Fibroblast of peridontal ligament (primary cell): ENCODE results near the gene ANKIB1.

Source experiments
- DNase-seq: peaks from one replicate; pipeline ENCODE4 v3.0.0-alpha.2; 2010; ENCODE audit errors: extremely low read depth

The ANKIB1 gene

DNA sequence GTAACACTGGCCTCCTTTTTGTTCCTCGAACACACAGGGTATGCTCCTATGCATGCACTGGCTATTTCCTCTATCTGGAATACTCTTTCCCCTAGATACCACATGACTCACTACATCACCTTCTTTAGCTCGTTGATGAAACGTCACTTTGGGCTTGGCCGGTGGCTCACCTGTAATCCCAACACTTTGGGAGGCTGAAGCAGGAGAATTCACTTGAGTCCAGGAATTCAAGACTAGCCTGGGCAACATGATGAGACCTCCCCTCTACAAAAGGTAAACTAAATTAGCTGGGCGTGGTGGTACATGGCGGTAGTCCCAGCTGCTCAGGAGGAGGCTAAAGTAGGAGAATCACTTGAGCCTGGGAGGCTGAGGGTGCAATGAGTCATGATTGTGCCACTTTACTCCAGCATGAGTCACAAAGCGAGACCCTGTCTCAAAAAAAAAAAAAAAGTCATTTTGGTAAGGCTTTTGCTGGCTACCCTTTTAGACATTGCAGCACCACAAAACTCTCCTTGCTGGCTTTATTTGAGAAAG lies 14.5 kb downstream of the ANKIB1 start:
- DNase-seq = no peak

DNA sequence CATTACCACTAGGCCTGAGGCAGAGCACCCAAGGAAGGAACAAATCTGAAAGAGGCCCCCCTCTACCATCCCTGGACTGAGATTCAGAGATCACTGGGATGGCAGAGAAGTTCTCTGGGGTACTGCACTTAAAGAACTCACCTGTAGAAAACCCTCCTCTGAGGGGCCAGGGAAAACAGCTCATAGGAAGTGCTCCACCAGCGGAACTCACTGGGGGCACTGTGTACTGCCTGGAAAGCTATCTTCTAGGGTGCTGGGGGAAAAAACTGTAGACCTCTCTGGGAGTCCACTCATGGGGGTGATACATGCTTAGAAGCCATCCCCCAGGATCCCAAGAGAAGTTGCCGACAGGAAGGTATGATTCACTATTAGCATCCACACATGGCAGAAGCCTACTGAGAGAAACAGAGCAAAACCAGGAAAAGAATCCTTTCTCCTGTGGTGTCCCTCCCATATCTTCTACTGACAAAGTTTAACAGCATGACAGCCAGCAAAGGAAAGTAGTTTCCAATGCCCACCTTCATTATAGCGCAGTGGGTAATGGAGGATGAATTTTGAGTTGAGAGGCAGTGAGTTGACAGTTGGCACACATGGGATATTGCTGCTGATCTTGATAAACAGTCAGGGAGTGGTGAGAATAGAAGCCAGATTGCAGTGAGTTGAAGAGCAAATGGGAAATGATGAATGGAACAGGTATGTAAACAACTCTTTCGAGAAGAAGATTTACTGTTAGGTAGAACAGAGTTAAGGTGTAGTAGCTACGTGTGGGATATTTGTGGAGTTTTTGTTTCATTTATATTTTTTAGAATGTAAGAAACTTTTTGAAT lies 20.9 kb downstream of the ANKIB1 start:
- DNase-seq = no peak

DNA sequence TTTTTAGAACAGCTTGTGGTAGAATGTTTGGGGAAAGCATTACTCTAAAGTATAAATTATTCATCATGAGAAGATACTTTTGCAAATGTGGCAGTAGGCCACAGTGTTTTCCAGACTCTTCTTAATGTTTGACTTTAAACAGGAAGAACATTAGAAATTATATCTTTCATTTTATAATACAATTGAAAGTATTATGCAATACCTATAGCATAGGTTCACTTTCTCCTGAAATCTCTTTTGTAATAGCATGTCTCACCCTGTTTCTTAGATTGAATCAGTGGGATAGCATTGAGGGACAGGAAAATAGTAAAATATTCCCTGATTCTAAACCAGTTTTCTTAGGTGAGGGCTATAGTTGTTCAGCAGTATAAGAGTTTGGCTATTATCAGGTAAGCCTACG lies 23.1 kb downstream of the ANKIB1 start:
- no peak for DNase-seq

DNA sequence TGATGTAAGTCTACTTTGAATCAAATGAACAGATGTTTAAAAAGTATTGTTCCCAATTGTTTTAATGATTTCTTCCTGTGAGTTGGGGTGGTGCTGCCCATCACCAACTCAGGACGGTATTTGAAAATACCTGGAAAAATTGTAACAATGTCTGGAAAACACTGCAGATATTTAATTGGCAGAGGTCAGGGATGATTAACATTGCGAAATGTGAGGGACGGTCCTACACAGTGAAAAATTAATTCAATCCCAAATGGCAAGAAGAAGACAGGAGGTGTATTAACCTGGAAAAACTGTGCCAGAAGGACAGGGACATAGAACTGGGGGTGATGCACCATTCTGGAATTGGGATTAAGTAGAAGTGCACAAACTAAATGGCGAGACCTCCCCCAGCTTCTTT lies 29.6 kb downstream of the ANKIB1 start:
- no peak for DNase-seq

DNA sequence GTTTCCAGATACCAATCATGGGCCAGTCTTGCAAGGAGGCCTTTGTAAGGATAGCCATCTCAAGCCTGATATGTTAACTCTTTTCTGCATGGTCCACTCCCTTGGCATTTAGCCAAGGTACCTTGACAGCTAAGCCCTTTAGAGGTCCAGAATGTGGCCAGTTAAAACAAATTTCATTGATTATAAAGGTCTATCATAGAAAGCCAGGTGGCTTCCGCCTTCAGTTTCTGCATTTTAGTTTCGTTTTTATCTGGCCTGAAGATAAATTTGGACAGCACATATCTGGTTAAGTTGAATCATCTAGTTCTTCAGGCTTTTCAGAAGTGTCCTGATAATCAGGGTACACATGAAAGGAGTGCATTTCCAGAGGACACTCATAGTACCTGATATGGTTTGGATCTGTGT lies 30.7 kb downstream of the ANKIB1 start:
- no peak for DNase-seq

DNA sequence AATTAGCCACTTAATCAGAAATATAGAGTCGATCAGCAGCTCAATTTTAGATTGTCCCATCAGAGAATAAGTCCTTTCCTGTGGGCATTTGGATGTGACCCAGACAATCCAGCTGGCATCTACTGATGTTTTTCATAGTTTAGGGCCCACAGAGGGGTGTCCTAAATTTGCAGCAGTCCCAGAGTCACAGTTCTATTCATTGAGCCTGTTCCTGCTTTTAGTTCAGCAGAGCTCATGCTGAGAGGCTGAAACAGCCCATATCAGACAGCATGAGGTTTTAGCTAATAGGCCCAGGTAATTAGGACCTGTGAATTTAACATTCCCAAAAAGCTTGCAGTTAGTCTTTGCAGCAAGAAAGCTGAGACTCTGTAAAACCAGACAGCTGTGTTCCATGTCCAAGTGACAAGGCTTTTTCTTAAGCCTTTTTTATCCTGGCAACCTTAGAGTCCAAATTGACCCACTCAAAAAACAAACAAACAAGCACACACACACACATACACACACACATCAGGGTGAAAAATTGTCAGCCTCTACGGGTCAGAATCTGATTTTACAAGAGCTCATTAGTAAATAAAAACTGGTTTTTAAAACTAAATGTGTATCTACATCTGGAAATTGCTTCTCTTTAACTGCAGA lies 33.7 kb downstream of the ANKIB1 start:
- DNase-seq = peak; percentile 10

DNA sequence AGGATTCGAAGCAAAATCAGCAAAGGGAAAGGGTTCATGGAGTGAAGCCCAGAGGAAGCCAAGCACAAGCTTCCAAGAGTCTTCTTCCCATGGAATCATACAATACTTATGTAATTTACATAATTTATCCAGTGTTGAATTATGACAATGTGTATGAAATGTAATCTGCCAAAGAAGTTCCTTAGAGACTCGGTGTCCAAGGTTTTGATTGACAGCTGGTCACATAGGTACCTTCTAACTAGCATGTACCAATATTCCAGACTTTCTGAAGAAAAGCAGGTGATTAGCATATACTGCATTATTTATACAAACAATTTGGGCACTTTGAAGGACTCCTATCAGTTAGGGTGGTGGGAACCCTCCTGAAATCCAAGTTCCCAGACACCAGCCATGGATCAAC lies 35.3 kb downstream of the ANKIB1 start:
- DNase-seq = no peak

DNA sequence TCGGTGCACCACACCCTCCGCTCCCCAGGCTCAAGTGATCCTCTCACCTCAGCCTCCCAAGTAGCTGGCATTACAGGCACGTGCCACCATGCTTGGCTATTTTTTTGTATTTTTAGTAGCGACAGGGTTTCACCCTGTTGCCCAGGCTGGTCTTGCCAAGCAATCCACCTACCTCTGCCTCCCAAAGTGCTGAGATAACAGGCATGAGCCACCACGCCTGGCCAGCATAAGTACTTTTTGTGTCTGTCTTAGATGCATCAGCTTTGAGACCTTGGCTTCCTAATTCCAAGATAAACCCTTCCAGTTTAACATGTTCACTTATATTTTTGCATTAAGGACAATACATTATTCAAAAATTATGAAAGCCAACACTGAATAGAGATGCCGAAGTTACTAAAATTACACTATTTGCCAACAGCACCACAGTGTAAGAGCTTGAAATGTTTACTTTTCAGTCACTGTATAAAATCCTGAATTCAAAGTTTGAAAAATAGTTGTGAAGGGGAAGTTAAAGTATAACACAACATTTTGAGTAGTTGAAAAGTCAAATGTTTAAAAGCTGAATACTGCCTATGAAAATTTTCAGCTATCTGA lies 36.5 kb downstream of the ANKIB1 start:
- peak; percentile 14 for DNase-seq

DNA sequence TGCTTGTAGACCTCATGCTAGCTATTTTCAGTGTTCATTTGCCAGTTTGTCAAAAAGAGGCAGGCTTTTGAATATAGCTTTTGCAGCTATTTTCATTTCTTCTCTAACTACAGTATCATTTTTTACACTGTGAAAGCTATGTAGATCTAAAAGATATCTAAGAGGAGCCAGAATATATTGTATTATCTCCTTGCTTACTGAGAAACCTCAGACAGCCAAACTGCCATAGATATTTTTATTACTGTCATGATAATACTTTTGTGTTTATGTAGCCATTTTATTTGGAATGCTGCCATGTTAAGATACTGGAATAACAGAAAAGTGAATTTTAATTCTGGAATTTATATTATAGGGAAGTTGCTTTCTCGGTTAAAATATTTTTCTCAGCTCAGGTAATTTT lies 37.2 kb downstream of the ANKIB1 start:
- peak; percentile 6 for DNase-seq

DNA sequence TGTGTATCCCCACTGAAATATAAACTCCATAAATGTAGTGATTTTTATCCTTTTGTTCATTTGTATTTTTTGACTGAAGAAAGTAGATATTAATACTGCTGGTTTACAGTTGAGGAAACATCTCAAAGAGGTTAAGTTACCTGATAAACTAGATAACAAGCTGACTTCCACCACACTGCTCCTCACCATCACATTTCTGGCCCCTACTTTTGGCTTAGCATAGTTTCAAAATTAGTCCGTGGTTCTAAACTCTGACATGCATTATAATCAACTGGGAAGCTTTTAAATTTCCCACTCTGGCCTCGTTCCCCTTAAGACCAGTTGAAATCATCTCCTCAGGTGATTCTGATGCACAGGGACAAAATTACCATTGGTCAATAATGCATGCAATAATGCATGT lies 43.5 kb downstream of the ANKIB1 start:
- no peak for DNase-seq

DNA sequence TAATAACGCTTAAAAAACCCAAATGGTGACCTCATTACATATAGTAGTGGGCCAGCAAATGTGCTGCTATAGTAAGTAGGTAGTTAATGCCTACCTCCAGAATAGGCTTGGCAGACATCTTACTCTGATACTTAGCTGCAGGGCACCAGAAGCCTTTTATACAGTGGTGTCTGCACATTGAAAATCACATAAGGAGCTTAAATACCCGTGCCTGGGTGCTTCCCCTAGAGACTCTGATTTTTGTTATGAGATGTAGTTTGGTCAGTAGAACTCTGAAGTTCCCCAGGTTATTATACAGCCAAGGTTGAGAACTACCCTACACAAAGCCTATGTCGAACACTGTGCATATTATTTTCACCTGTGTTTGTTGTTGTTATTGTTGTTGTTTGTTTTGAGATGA lies 47.2 kb downstream of the ANKIB1 start:
- DNase-seq = no peak

DNA sequence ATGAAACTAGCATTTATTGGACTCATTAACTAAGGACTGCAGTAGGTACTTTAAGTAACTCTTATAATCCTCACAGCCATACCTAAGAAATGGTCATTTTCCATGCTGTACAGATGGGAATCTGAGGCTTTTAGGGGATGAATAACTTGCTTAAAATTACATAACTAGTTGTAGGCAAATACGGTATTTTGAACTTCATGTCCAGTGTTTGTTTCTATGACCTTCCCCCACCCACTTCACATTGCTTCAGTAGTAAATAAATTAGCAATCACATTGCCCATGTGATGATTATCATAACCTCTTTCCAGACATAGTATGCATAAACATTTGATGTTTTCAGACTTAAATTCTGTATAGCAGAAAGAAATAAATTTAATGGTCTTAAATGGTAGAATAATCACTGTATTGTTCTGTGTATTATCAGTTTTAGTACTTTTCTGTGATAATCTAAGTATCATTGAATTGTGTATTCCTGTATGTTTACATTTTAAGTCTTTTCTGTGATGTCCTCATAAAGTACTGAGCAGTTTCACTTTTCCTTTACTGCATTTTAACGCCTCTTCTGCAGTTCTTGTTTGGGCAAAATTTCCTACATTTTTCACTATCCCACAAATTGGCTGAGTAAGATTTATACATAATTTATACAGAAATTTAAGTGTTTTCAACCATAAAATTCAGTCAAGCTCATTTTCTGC lies 48.3 kb downstream of the ANKIB1 start:
- peak; percentile 63 for DNase-seq

DNA sequence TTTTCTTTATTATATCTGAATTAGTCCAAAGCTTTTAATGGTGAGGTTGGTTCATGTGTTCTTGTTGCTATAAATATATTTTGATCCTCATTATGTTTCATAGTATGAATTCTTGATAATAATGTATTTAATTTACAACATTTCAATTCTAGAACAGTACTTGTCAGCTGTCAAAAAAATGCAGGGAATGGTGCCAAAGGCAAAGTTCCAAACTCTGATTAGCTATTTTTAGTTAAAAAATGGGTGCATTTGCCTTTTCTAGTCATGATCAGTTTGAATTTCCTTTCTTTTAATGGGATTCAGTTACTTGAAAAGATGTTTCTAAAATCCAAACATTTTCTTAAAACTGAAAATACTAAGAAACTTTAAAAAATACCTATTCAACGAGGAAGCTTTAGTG lies 49.6 kb downstream of the ANKIB1 start:
- peak; percentile 47 for DNase-seq

DNA sequence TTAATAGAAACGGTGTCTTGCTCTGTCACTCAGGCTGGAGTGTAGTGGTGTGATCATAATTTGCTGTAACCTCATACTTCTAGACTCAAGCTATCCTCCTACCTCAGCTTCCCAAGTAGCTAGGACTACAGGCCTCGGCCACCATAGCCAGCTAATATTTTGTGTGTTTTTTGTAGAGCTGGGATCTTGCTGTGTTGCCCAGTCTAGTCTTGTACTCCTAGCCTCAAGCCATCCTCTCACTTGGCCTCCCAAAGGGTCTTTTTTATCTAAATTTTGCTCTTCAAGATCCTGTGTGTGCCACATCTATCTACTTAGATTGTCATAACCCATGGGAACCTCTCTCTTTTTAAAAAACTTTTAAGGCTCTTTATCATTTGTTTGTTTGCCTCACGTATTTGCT lies 50.5 kb downstream of the ANKIB1 start:
- no peak for DNase-seq

DNA sequence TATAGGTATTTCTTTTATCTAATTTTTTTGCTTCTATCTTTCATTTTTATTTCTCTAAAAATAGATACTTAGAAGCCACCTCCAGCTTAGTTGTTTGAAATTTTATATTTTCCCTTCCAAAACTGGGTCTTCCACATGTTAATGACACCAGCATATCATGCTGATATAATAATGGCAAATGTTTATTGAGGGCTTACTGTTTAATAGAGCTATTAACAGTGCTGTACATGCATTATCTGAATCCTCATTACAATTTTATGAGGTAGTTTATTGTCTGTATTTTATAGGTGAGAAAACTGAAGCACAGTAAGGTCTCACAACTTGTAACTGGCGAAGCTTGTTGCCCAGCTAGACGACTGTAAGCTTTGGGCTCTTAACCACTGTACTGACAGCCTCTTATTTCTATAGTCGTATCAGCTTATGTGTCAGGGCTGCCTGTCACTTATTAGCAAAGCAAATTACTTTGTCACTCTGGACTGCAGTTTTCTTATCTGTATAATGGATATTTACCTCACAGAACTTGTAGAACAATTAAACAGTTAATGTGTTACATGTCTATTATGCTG lies 51.2 kb downstream of the ANKIB1 start:
- no peak for DNase-seq

DNA sequence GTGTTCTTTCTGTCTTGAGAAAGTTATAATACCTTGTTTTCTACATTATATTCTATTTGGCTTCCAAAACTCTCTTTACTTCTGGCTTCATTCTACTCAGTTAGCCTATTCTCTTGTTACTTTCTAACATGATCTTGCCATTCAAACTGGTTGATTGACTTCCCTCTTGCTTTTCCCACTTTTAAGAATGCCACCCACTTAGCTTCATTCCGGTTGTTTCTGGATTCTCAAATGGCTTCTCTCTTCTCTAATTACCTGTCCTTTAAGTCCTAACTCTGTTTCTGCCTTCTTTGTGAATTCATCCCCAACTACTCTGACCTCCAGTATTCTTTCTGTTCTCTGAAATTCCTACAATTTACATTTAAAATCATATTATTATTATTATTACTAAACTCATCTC lies 52.0 kb downstream of the ANKIB1 start:
- DNase-seq = no peak

DNA sequence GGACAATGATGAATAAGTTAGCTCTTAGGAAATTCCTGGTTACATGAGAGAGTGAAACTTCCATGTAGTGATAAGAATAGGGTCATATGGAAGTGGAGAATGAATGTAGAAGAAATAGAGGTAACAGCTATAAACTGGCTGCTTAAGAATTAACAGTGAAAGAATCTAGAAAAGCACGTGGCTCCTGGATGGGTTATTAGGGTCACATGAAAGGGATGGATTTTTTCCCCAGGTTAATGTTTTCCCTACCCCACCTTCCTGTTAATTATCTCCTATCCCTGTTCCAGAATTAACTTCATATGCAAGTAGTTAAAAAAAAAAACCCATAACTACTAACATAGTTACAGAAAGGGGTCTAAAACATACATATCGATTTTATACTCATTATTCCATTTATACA lies 58.0 kb downstream of the ANKIB1 start:
- DNase-seq = no peak

DNA sequence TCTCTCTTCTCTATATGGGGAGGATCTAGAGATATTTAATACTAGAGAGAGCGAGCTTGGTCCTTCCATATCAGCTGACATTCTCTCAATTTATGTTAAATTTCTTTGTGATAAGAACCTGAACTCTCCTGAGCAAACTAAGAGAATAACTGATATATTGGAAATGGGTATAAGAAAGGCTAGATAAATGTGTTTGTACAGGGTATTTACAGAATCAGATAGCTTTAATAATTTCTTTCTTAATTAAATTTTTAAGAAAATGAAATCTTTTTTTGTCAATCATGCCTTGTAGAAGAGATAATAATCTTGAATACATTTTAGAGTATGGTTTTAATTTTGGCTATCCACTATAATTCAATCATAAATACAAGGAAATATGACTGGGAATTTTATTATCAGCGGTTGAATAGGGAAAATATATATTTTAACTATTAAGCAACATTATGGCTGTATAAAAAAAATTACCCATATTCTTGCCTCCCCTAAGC lies 58.7 kb downstream of the ANKIB1 start:
- DNase-seq = no peak

DNA sequence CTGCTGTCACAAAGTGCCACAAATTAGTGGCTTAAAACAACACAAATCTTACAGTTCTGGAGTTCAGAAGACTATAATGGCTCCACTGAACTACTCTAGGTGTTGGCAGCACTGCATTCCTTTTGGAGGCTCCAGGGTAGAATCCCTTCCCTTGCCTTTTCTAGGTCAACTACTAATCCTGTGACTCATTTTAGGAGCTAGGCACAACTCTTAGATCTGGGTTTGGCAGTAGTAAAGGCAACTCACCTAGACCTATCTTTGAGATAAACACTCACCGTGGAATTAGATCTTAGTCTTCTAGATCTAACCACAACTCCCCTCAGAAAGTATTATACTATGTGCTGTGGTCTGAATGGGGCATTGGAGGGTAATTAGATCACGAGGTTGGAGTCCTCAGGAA lies 60.4 kb downstream of the ANKIB1 start:
- DNase-seq = no peak

DNA sequence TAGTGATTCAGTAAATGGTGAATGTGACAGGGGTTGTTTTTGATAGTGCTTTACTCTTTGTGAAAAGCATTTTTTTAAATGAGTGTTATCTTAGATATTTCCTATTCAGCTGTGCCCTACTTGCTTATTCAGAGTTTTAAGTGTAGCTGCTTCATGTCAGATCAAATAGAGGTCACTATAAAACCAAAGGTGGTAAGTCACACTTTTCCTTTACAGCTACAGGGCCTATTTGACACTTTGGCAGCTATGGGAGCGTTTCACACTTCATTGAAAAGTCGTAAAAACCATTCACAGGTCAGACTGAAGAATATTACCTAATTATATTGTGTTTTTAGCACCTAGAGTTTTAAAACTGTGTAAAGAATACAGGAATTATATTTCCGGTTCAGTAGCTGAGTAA lies 67.3 kb downstream of the ANKIB1 start:
- DNase-seq = no peak

DNA sequence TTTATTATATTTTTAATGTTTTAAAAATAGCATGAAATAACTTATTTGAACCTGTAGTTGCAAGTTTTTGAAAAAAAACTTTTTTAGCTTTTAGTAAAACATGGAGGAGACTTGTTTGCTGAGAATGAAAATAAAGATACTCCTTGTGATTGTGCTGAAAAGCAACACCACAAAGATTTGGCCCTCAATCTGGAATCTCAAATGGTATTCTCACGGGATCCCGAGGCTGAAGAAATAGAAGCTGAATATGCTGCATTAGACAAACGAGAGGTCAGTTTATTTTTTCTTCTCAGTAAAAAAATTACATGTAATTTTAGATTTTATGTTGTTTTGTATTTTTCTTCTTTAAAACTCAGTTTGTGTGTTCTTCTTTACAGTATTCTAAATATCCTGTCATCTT lies 73.5 kb downstream of the ANKIB1 start:
- peak; percentile 67 for DNase-seq

DNA sequence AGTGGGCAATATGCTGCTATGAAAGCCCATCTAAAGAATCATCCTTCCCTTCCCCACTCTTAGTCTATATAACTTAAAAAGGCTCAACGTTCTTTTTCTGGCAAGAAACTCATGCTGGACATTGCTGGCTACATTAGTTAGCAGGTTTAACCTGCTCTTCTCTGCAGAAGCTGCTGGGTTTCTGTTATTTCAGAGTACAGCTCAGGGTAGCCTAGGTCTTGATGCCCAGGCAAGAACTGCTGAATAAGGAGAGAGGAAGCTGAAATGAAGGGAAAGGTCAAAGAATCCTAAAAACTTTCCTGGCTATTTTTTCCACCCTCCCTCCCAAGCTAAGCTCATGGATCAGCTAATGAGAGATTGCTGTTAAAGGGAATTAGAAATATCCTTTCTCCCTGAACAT lies 79.4 kb downstream of the ANKIB1 start:
- peak; percentile 3 for DNase-seq
